Astrocyte (in vitro differentiated cells and primary cell): Measurements from ENCODE around the gene PRM3.

Experiments
- CTCF ChIP-seq: IDR thresholded peaks from 2 replicates; pipeline ENCODE4 v1.5.1; 2011; ENCODE audit warnings: low read depth, mild to moderate bottlenecking, inconsistent platforms, low read length, moderate library complexity; ENCODE audit not compliant: insufficient read depth
- EZH2 ChIP-seq: IDR thresholded peaks from 2 replicates; pipeline ENCODE4 v1.6.1; 2012; ENCODE audit warnings: mild to moderate bottlenecking, low read length, inconsistent platforms; ENCODE audit not compliant: insufficient read depth

DNA sequence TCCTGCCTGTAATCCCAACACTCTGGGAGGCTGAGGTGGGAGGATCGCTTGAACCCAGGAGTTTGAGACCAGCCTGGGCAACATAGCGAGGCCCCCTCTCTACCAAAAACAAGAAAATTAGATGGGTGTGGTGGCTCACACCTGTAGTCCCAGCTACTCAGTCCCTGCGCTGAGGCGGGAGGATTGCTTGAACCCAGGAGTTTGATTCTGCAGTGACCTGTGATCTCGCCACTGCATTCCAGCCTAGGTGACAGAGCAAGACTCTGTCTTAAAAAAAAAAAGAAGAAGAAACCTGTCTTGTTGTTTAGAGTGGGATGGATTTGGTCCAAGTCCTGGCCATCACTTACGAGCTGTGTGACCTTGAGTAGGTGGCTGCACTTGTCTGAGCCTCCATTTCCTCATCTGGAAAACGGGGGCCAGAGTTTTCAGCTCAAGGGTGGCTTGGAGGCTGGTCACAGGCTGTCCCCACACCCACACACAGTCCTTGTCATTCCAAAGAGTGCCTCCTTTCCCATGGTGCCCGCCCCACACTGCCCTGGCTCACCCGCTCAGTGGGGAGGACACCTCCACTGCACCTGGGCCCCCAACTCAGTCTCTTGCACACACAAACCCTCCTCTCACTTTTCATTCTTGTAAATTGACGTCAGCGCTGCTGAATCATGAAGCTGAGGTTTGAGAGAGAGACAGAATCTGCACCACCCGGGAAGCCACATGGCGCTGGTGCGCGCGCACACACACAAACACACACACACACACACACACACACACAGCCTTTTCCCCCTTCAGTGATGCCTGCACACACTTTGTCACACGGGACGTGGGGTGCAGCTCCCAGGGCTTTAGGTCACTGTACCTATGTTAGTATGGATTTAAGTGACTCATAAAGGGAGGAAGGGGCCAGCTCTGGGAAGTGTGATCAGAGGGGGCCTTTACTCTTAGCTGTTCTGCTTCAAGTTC lies 21.6 kb downstream of the PRM3 start:
- TF ChIP-seq CTCF (no peak), EZH2 (no peak)
